Mesodermal cell (in vitro differentiated cells): ENCODE results near the gene ADRA2C.

Experiments used
- H3K27ac ChIP-seq: 2 replicates; pipeline ENCODE4 v1.7.0; 2013; ENCODE audit warnings: mild to moderate bottlenecking, low read depth, low read length, moderate library complexity; ENCODE audit not compliant: severe bottlenecking
- H3K36me3 ChIP-seq: 2 replicates; pipeline ENCODE4 v1.7.1; 2013; ENCODE audit warnings: mild to moderate bottlenecking, low read length, moderate library complexity; ENCODE audit not compliant: control insufficient read depth, insufficient read depth
- H3K4me1 ChIP-seq: one replicate; pipeline ENCODE4 v1.7.1; 2013; ENCODE audit warnings: mild to moderate bottlenecking, low read length; ENCODE audit not compliant: insufficient read depth, control insufficient read depth, poor library complexity, severe bottlenecking
- H3K4me3 ChIP-seq: 2 replicates; pipeline ENCODE4 v1.7.0; 2013; ENCODE audit warnings: low read length, control low read depth, mild to moderate bottlenecking; ENCODE audit not compliant: insufficient read depth, poor library complexity, severe bottlenecking; ENCODE audit errors: extremely low read depth
- H3K9me3 ChIP-seq: 2 replicates; pipeline ENCODE4 v1.7.1; 2013; ENCODE audit warnings: mild to moderate bottlenecking, low read length, moderate library complexity; ENCODE audit not compliant: control insufficient read depth
- WGBS, 2 experiments: methylation state at CpG; one replicate each; pipeline ENCODE4 v1.1.5; 2013; ENCODE audit warnings: missing lambda C conversion rate in 2 of 2; ENCODE audit not compliant: insufficient coverage in 2 of 2; 5-methylcytosine and 5-hydroxymethylcytosine counted together

ADRA2C gene

DNA sequence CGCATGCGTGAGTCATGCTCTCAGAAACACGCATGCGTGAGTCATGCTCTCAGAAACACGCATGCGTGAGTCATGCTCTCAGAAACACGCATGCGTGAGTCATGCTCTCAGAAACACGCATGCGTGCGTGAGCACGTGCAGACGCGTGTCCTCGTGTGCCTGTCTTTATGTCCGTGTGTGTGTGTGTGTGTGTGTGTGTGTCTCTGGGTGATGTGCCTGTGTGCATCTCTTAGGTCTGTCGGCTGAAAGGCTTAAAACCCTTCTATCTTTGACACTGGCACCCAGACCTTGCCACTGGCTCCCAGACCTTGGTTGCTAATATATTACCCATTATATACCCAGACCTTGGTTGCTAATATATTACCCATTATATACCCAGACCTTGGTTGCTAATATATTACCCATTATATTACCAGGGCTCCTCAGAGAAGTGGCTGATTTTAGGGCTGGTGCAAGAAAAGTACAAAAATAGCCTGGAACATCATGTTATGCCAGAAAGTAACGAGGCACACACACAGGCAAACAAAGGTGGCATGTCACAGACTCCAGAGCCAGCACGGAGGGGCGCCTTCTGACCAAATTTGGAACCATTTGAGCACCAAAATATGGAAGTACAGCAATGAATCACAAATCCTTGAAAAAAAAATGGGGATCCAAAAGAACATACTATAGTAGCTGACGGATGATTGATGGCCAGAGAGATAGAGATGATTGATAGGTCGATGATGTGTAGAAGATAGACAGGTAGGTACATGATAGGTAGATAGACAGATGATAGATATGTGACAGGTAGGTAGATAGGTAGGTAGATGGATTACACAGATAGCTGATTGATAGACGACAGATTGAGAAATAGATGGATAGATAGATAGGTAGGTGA lies 19.2 kb upstream of the ADRA2C start:
- H3K9me3 ChIP-seq, result peaks cover 7% of the 10 kb centered on the region
- H3K27ac ChIP-seq, result no peak overlapping the region
- H3K36me3 ChIP-seq, result no peaks in the 10 kb centered on the region
- no peak overlapping the region for H3K4me3 ChIP-seq
- 75 to 85% methylated on average over 10 to 13 of the region's 23 CpGs for WGBS, 2 experiments
- H3K4me1 ChIP-seq, result no peaks in the 10 kb centered on the region

DNA sequence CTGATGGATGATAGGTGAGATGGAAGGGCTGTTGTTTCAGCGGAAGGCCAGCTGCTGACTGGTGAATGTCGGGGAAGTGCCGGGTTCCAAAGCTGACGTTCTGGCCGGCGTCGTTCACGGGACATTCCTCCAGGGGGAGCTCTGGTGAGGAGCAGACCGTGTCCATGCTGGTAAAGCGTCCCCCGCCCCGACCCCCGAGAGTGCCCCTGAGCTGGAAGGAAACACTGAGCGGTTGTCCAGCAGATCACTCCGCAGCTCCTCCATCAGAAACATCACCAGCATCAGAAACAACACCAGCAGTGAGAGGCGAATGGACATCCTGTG lies 18.6 kb upstream of the ADRA2C start:
- H3K9me3 ChIP-seq, result peaks cover 5% of the 10 kb centered on the region
- 24 to 34% methylated on average over 10 to 11 of the region's 16 CpGs for WGBS, 2 experiments
- H3K4me1 ChIP-seq, result no peaks in the 10 kb centered on the region
- H3K27ac ChIP-seq, result no peak overlapping the region
- no peaks in the 10 kb centered on the region for H3K36me3 ChIP-seq
- no peak overlapping the region for H3K4me3 ChIP-seq

DNA sequence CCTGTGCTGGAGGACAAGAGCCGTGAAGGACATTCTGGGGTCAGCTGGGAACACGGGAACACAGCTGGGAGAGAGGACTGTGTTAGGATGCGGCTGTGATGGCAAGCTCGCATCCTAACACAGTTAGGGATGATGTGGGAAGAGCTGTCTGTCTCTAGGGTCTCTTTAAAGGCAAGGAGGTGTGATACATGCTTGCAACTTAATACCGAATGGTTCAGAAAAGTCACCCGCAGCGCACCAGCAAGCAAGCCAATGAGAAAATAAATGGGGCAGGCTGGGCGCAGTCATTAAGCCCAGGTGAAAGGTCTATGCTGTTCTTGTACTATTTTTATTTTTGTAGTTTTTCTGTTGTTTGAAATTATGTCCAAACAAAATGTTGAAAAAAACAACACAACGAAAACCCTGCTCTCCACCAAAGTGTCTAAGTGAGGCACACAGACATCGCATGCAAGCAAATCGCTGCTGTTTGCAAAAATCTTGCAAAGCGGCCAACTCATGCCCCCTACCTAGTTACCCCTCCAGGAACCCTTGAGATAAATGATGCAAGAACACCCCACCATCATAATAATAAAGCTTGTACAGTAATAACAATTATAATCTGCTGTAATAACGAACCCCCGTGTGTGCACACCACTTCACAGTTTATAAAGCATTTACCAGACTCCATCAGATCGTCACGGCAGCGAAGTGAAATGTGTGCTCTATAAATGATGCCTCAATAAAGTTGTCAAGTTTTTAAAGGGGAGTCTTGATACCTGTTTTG lies 17.9 kb upstream of the ADRA2C start:
- no peaks in the 10 kb centered on the region for H3K36me3 ChIP-seq
- H3K4me3 ChIP-seq, result no peak overlapping the region
- no peaks in the 10 kb centered on the region for H3K4me1 ChIP-seq
- 79 to 84% methylated on average over 8 to 12 of the region's 17 CpGs for WGBS, 2 experiments
- no peak overlapping the region for H3K27ac ChIP-seq
- H3K9me3 ChIP-seq, result no peaks in the 10 kb centered on the region

- H3K4me1 ChIP-seq, result no peaks in the 10 kb centered on the region
- no peak overlapping the region for H3K27ac ChIP-seq
- H3K36me3 ChIP-seq, result no peaks in the 10 kb centered on the region
- H3K4me3 ChIP-seq, result no peak overlapping the region
- WGBS, 2 experiments, result 83 to 91% methylated on average over 12 of the region's 12 CpGs
- H3K9me3 ChIP-seq, result no peaks in the 10 kb centered on the region
These were observed 17.1 kb upstream of the ADRA2C start for GRCh38 chr4:3749081-3749480.

DNA sequence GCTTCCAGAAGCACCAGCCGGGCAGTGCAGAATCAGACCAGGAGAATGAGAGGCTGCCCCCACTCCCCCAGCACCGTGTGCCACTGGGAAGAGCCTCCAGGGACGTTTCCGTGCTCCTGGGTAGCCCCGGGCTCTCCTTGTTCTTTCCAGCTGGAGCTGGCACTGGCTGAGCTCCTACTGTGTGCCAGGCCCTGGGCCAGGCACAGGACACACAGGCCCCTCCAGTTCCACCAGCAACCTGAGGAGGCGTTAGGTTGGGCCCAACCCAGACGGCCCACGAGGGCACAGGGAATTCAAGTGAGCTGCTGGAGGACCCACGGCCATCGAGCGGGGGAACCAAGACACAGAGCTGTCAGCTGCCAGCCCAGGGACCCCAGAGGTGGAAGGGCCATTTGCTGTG lies 15.9 kb upstream of the ADRA2C start:
- Histone ChIP-seq H3K4me1 (no peaks in the 10 kb centered on the region), H3K27ac (no peak overlapping the region), H3K4me3 (no peak overlapping the region), H3K36me3 (no peaks in the 10 kb centered on the region), H3K9me3 (no peaks in the 10 kb centered on the region)
- 80 to 89% methylated on average over 11 of the region's 11 CpGs for WGBS, 2 experiments

DNA sequence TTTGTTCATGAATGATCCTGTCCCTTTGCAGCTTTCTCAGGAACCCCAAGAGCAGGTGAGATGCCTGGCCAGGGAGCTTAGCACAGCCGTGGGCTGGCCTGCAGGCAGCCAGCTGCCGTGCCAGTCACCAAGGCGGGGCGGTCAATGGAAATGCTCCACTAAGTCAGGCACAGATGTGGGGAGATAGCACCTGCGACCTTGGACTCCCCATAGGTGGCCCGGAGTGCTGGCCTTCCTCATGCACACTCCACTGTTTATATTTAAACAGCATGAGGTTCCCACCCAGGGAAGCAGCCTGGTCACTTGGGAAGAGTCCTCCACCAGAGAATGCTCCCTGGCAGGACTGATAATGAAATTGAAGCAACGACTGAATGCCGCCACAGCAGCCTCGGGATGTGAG lies 14.2 kb upstream of the ADRA2C start:
- no peaks in the 10 kb centered on the region for H3K4me1 ChIP-seq
- no peak overlapping the region for H3K27ac ChIP-seq
- 89 to 92% methylated on average over 9 of the region's 9 CpGs for WGBS, 2 experiments
- H3K4me3 ChIP-seq, result no peak overlapping the region
- no peaks in the 10 kb centered on the region for H3K36me3 ChIP-seq
- H3K9me3 ChIP-seq, result no peaks in the 10 kb centered on the region

DNA sequence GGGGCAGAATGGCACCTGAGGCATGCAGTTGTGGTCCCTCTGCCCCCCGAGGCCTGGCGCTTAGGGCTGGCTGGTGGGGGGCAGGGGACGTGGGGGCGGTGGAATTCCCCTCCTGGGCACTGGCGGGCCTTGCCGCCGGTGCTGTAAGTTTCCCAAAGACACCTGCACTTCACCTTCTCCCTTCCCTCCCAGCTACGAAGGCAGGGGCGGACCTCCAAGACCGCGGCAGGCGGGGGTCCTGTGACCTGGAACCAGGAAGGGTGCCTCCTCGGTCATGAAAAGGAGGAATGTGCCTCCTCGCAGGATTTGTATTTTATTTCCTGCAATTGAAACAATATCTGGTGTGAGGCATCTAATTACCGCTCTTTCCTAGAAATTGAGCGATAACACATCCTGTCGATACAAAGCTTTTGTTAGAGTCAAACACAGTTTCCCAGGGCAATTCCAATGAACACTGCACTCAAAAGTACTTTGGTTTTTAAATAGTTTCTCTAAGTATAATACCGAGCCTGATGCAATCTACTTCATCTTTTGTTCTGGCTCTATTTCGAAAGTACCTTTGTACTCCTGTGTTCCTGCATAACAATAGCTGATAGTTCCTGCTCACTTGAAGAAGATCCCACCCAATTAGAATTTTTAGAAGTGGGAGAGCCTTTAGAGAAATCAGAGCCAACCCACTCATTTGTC lies 12.3 kb upstream of the ADRA2C start:
- Histone ChIP-seq H3K4me1 (no peaks in the 10 kb centered on the region), H3K9me3 (no peaks in the 10 kb centered on the region), H3K4me3 (no peak overlapping the region), H3K36me3 (no peaks in the 10 kb centered on the region), H3K27ac (no peak overlapping the region)
- WGBS, 2 experiments, result 63 to 68% methylated on average over 13 to 18 of the region's 19 CpGs

DNA sequence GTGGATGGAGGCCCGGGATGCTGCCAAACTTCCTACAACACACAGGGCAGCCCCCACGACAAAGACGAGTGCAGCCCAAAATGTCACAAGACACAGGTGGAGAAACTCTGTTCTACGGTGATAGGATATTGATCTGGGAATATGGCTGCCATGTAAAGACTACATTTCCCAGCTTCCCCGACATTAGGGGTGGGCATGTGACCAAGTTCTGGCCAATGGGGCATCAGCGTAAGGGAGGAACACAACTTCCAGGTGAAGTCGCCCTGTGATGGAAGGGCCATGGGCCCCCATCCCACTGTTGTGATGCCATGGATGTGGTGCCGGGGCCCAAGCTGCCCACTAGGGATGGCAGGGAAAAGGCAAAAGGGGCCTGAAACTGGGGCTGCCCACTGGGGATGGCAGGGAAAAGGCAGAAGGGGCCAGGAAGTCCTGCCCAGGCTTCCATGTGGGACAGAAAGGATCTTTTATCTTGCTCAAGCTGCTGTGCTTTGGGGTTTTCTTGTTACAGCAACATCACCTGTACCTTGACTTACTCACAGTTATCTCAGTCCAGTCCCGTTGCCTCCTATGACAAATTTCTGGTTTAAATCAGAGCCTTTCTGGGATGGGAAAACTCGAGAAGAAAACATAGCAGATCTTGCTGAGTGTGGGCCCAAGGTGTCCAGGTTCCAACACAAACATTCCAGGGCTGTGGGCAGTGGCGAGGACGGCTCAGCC lies 9.7 kb upstream of the ADRA2C start:
- Histone ChIP-seq H3K27ac (no peak overlapping the region), H3K36me3 (no peaks in the 10 kb centered on the region), H3K4me3 (no peak overlapping the region), H3K9me3 (no peaks in the 10 kb centered on the region), H3K4me1 (no peaks in the 10 kb centered on the region)
- WGBS, 2 experiments, result 86 to 90% methylated on average over 8 to 9 of the region's 12 CpGs

DNA sequence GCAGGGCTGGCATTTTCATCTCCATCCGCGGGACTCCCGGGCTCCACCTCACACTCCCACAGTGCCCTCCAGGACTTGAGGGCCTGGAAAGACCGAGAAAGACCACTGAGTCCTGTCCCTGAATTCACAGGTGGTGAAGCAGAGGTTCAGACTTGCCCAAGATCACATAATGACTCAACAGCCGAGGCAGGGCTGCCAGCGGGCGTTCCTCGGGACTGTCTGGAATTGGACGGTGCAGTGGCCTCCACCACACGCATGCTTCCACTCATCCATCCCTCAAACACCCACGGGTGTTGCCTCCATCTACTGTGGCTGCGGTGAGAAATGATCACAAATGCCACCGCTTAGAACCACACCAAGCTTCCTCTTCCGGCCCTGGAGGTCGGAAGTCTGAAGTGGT lies 6.9 kb upstream of the ADRA2C start:
- Histone ChIP-seq H3K9me3 (no peaks in the 10 kb centered on the region), H3K27ac (no peak overlapping the region), H3K36me3 (no peaks in the 10 kb centered on the region), H3K4me1 (no peaks in the 10 kb centered on the region), H3K4me3 (no peak overlapping the region)
- WGBS, 2 experiments, result 90 to 91% methylated on average over 14 to 15 of the region's 15 CpGs

- H3K4me1 ChIP-seq, result no peaks in the 10 kb centered on the region
- no peaks in the 10 kb centered on the region for H3K36me3 ChIP-seq
- no peaks in the 10 kb centered on the region for H3K9me3 ChIP-seq
- 95 to 96% methylated on average over 7 to 10 of the region's 10 CpGs for WGBS, 2 experiments
- H3K27ac ChIP-seq, result no peak overlapping the region
- no peak overlapping the region for H3K4me3 ChIP-seq
These were observed 5.8 kb upstream of the ADRA2C start for GRCh38 chr4:3760346-3760745.
